HCT116 (cell line): Measurements from ENCODE around the gene PML. TPM values are rescaled to one million over a fixed set of nuclear protein-coding genes. Genes with fewer than 3 reads are reported as not detected.

ENCODE experiments used
- ATAC-seq: fragments of 200-7000 bp; cut with Tn5 transposase; 2 replicates; pipeline ENCODE4 v1.9.1; 2020; ENCODE audit warnings: mild to moderate bottlenecking, moderate library complexity
- BruUV-seq: library from RNA; stranded (reverse); fragments of 400-500 nt; replicated peaks from 2 replicates; lab custom pipeline; 2021; lab: Mats Ljungman, UMichigan
- CTCF ChIA-PET: fragments of 300-600 bp; sonication (Branson Sonifier 250); formaldehyde crosslinking; loops from one replicate; lab custom pipeline; 2021; ENCODE audit warnings: antibody characterized with exemption; lab: Charles Lee
- POLR2A ChIA-PET: fragments of 300-600, 350-600 bp; sonication (Branson Sonifier 250); formaldehyde crosslinking; loops from one replicate; lab custom pipeline; 2021; ENCODE audit warnings: antibody characterized with exemption; lab: Charles Lee
- RAD21 ChIA-PET, 2 experiments: fragments of 300-600 bp; sonication (Branson Sonifier 250); formaldehyde crosslinking; loops; one replicate each; lab custom pipeline; 2023; ENCODE audit warnings: low total read pairs in 2 of 2; ENCODE audit not compliant: uncharacterized antibody in 2 of 2, unreplicated experiment in 2 of 2, low non-redundant PET in 1 of 2; lab: Charles Lee
- DNase-seq: peaks from one replicate; pipeline ENCODE4 v3.0.0-alpha.2; 2010; ENCODE audit warnings: low read depth, low spot score
- H2AFZ ChIP-seq: fragments of 200-600 bp; shearing (Covaris generic), sonication (generic); 2 replicates; pipeline ENCODE4 v1.6.1; 2017; ENCODE audit warnings: low read depth, mixed run types, mixed read lengths, antibody characterized with exemption, low read length; ENCODE audit not compliant: poor library complexity, severe bottlenecking
- H3K27ac ChIP-seq: 2 replicates; pipeline ENCODE4 v1.5.1; 2012; ENCODE audit warnings: low read depth, low read length
- H3K27me3 ChIP-seq: fragments of 200-600 bp; sonication (generic); 2 replicates; pipeline ENCODE4 v1.6.1; 2016; ENCODE audit warnings: mixed run types, low read length, mixed read lengths; ENCODE audit not compliant: insufficient read depth
- H3K36me3 ChIP-seq, 2 experiments: fragments of 200-500 bp in 1 of 2; fragments of 200-600 bp in 1 of 2; sonication (Bioruptor generic) in 1 of 2; sonication (generic) in 1 of 2; 2 replicates each; pipeline versions ENCODE4 v1.5.1 to v1.6.1; 2014 to 2016; ENCODE audit warnings: low read length in 2 of 2, inconsistent platforms in 1 of 2, mixed read lengths in 1 of 2, mixed run types in 1 of 2; ENCODE audit not compliant: insufficient read depth in 2 of 2, control insufficient read depth in 1 of 2
- H3K4me1 ChIP-seq, 2 experiments: fragments of 200-600 bp in 1 of 2; sonication (generic) in 1 of 2; 2 replicates each; pipeline versions ENCODE4 v1.5.1 to v1.6.1; 2012 to 2017; ENCODE audit warnings: low read length in 2 of 2, inconsistent platforms in 1 of 2, mild to moderate bottlenecking in 1 of 2, mixed read lengths in 1 of 2, mixed run types in 1 of 2, moderate library complexity in 1 of 2; ENCODE audit not compliant: insufficient read depth in 2 of 2, control insufficient read depth in 1 of 2
- H3K4me2 ChIP-seq: fragments of 200-600 bp; sonication (generic); 2 replicates; pipeline ENCODE4 v1.6.1; 2017; ENCODE audit warnings: mixed run types, low read length, mixed read lengths
- H3K4me3 ChIP-seq, 2 experiments: fragments of 200-600 bp in 1 of 2; sonication (generic) in 1 of 2; replicated peaks in 1 of 2; 2 replicates each; pipeline ENCODE4 v1.5.1; 2011 to 2016; ENCODE audit warnings: low read length in 2 of 2, control low read depth in 1 of 2, low read depth in 1 of 2, mild to moderate bottlenecking in 1 of 2, mixed read lengths in 1 of 2, mixed run types in 1 of 2
- H3K79me2 ChIP-seq: fragments of 200-600 bp; sonication (generic); 2 replicates; pipeline ENCODE4 v1.6.1; 2017; ENCODE audit warnings: mild to moderate bottlenecking, mixed run types, low read length, moderate library complexity, mixed read lengths; ENCODE audit not compliant: insufficient read depth
- H3K9ac ChIP-seq: fragments of 200-600 bp; sonication (generic); 2 replicates; pipeline ENCODE4 v1.6.1; 2016; ENCODE audit warnings: low read length, mixed read lengths
- H3K9me2 ChIP-seq: fragments of 200-600 bp; sonication (generic), shearing (Covaris generic); 2 replicates; pipeline ENCODE4 v1.6.1; 2017; ENCODE audit warnings: mixed run types, mild to moderate bottlenecking, moderate library complexity; ENCODE audit not compliant: insufficient read depth
- H3K9me3 ChIP-seq, 2 experiments: fragments of 200-500 bp in 1 of 2; fragments of 200-600 bp in 1 of 2; sonication (Bioruptor generic) in 1 of 2; sonication (generic) in 1 of 2; 2 replicates each; pipeline ENCODE4 v1.6.1; 2014 to 2017; ENCODE audit warnings: low read length in 2 of 2, mixed read lengths in 2 of 2, inconsistent platforms in 1 of 2, low read depth in 1 of 2, mild to moderate bottlenecking in 1 of 2, mixed run types in 1 of 2, moderate library complexity in 1 of 2; ENCODE audit not compliant: control insufficient read depth in 1 of 2, insufficient read depth in 1 of 2
- H4K20me1 ChIP-seq: fragments of 200-600 bp; sonication (generic), shearing (Covaris generic); 2 replicates; pipeline ENCODE4 v1.6.1; 2017; ENCODE audit warnings: mixed run types, mild to moderate bottlenecking, moderate library complexity; ENCODE audit not compliant: insufficient read depth
- CEBPB ChIP-seq: IDR thresholded peaks from 2 replicates; pipeline ENCODE4 v1.6.1; 2012; ENCODE audit warnings: low read depth
- EGR1 ChIP-seq: IDR thresholded peaks from 2 replicates; pipeline ENCODE4 v1.6.1; 2012; ENCODE audit warnings: low read depth
- EZH2 ChIP-seq: fragments of 200-600 bp; sonication (generic); IDR thresholded peaks from 2 replicates; pipeline ENCODE4 v1.6.1; 2017; ENCODE audit warnings: antibody characterized with exemption, mixed run types
- EZH2phosphoT487 ChIP-seq: fragments of 200-600 bp; IDR thresholded peaks from 2 replicates; pipeline ENCODE4 v1.6.1; 2018; ENCODE audit warnings: antibody characterized with exemption, borderline replicate concordance
- FOSL1 ChIP-seq: IDR thresholded peaks from 2 replicates; pipeline ENCODE4 v1.6.1; 2012; ENCODE audit warnings: low read depth
- POLR2AphosphoS5 ChIP-seq: IDR thresholded peaks from 2 replicates; pipeline ENCODE4 v1.6.1; 2011; ENCODE audit warnings: mild to moderate bottlenecking, low read depth, low read length, moderate library complexity
- SIN3A ChIP-seq: IDR thresholded peaks from 2 replicates; pipeline ENCODE4 v1.6.1; 2012; ENCODE audit warnings: low read depth
- SP1 ChIP-seq: IDR thresholded peaks from 2 replicates; pipeline ENCODE4 v1.6.1; 2012; ENCODE audit warnings: low read depth
- ZBTB33 ChIP-seq: IDR thresholded peaks from 2 replicates; pipeline ENCODE4 v1.6.1; 2011; ENCODE audit warnings: mild to moderate bottlenecking, low read length, moderate library complexity; ENCODE audit not compliant: insufficient replicate concordance; ENCODE audit errors: extremely low read depth
- intact Hi-C: fragments of 100-400 bp; cut with micrococcal nuclease; formaldehyde crosslinking; loops from 2 replicates; pipeline ENCODE4 v1.10.0; 2022
- total RNA-seq: library from RNA; stranded (reverse); gene quantifications from one replicate; pipeline ENCODE4 v1.2.1, GENCODE V29; 2021; ENCODE audit not compliant: unreplicated experiment
- TF ChIP-seq, protein P1 (sequence below): IDR thresholded peaks from 2 replicates; pipeline ENCODE4 v1.6.1; 2012
- TF ChIP-seq, protein P2 (sequence below): IDR thresholded peaks from 2 replicates; pipeline ENCODE4 v1.6.1; 2012; ENCODE audit warnings: low read depth

Gene PML
- total RNA-seq, 1 experiment from 2014 or later: 28.1 TPM

GRCh38 chr15:73979636-73980035 is 14.9 kb upstream of the PML start:
- Histone ChIP-seq H3K9me2 (no peaks in the 10 kb centered on the region), H3K4me2 (no peak overlapping the region), H3K4me3 (no peak overlapping the region), H3K36me3 (no peaks in the 10 kb centered on the region), H3K4me1 (peaks cover 23 to 26% of the 10 kb centered on the region in 2 experiments), H3K9me3 (no peaks in the 10 kb centered on the region; a peak in 1 of 4 replicates), H2AFZ (no peak overlapping the region), H3K27ac (no peak overlapping the region), H3K79me2 (no peaks in the 10 kb centered on the region), H4K20me1 (no peaks in the 10 kb centered on the region), H3K27me3 (no peaks in the 10 kb centered on the region), H3K9ac (no peak overlapping the region)
- BruUV-seq: no TSS peak
- intact Hi-C loops: no loop called here
- ChIA-PET RAD21 (no interaction called here), CTCF (no interaction called here), POLR2A (no interaction called here)
- no peak for DNase-seq
- ATAC-seq: no peak
- TF ChIP-seq ZBTB33: no peak
- no peak for TF ChIP-seq CEBPB
- no peak for TF ChIP-seq FOSL1
- no peak for TF ChIP-seq EZH2
- TF ChIP-seq, protein P1, sequence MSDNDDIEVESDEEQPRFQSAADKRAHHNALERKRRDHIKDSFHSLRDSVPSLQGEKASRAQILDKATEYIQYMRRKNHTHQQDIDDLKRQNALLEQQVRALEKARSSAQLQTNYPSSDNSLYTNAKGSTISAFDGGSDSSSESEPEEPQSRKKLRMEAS: no peak
- no peak for TF ChIP-seq SP1
- TF ChIP-seq, protein P2, sequence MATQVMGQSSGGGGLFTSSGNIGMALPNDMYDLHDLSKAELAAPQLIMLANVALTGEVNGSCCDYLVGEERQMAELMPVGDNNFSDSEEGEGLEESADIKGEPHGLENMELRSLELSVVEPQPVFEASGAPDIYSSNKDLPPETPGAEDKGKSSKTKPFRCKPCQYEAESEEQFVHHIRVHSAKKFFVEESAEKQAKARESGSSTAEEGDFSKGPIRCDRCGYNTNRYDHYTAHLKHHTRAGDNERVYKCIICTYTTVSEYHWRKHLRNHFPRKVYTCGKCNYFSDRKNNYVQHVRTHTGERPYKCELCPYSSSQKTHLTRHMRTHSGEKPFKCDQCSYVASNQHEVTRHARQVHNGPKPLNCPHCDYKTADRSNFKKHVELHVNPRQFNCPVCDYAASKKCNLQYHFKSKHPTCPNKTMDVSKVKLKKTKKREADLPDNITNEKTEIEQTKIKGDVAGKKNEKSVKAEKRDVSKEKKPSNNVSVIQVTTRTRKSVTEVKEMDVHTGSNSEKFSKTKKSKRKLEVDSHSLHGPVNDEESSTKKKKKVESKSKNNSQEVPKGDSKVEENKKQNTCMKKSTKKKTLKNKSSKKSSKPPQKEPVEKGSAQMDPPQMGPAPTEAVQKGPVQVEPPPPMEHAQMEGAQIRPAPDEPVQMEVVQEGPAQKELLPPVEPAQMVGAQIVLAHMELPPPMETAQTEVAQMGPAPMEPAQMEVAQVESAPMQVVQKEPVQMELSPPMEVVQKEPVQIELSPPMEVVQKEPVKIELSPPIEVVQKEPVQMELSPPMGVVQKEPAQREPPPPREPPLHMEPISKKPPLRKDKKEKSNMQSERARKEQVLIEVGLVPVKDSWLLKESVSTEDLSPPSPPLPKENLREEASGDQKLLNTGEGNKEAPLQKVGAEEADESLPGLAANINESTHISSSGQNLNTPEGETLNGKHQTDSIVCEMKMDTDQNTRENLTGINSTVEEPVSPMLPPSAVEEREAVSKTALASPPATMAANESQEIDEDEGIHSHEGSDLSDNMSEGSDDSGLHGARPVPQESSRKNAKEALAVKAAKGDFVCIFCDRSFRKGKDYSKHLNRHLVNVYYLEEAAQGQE: no peak
- no peak for TF ChIP-seq SIN3A
- TF ChIP-seq EGR1: no peak
- TF ChIP-seq EZH2phosphoT487: no peak
- TF ChIP-seq POLR2AphosphoS5: no peak
